ENCODE data around the gene STX7. TPM values are rescaled to one million over a fixed set of nuclear protein-coding genes. Genes with fewer than 3 reads are reported as not detected.

The STX7 gene
- total RNA-seq, 1 experiment from 2014 or later, result 27.8 TPM

DNA sequence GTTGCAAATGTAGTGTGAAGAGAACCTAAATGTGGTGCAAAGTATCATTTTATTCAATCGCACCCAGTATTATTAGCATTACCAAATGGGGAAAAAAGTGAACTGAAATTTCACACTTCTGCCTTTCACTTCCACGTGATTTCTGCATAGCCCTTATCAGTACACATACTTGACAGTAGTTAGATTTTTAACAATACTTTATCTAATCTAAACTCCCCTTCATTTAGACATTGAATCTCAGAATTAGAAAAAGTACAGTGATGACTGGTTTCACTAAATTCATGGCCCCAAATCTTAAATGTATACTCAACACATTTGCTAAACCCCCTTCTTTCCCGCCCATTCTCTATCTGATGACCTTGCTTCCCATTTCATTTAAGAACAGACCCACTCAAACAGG is 14.3 kb downstream of the STX7 start:
- ChIA-PET POLR2A (no interaction called here), CTCF (no interaction called here), RAD21 (ENCODE audit: low non-redundant PET in 1 of 2, low total read pairs in 2 of 2, uncharacterized antibody in 2 of 2, unreplicated experiment in 2 of 2) (no interaction called here)
- no peak overlapping the region for H3K27ac ChIP-seq (ENCODE audit: low read depth, low read length)
- TF ChIP-seq, protein P1, sequence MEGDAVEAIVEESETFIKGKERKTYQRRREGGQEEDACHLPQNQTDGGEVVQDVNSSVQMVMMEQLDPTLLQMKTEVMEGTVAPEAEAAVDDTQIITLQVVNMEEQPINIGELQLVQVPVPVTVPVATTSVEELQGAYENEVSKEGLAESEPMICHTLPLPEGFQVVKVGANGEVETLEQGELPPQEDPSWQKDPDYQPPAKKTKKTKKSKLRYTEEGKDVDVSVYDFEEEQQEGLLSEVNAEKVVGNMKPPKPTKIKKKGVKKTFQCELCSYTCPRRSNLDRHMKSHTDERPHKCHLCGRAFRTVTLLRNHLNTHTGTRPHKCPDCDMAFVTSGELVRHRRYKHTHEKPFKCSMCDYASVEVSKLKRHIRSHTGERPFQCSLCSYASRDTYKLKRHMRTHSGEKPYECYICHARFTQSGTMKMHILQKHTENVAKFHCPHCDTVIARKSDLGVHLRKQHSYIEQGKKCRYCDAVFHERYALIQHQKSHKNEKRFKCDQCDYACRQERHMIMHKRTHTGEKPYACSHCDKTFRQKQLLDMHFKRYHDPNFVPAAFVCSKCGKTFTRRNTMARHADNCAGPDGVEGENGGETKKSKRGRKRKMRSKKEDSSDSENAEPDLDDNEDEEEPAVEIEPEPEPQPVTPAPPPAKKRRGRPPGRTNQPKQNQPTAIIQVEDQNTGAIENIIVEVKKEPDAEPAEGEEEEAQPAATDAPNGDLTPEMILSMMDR (IDR thresholded peaks at IDR 0.05 in 2 of 3, conservative IDR thresholded peaks at IDR 0.05 in 1 of 3; ENCODE audit: borderline replicate concordance in 1 of 3, insufficient read depth in 1 of 3, low read depth in 2 of 3, low read length in 2 of 3), result no peak
- TF ChIP-seq, protein P2, sequence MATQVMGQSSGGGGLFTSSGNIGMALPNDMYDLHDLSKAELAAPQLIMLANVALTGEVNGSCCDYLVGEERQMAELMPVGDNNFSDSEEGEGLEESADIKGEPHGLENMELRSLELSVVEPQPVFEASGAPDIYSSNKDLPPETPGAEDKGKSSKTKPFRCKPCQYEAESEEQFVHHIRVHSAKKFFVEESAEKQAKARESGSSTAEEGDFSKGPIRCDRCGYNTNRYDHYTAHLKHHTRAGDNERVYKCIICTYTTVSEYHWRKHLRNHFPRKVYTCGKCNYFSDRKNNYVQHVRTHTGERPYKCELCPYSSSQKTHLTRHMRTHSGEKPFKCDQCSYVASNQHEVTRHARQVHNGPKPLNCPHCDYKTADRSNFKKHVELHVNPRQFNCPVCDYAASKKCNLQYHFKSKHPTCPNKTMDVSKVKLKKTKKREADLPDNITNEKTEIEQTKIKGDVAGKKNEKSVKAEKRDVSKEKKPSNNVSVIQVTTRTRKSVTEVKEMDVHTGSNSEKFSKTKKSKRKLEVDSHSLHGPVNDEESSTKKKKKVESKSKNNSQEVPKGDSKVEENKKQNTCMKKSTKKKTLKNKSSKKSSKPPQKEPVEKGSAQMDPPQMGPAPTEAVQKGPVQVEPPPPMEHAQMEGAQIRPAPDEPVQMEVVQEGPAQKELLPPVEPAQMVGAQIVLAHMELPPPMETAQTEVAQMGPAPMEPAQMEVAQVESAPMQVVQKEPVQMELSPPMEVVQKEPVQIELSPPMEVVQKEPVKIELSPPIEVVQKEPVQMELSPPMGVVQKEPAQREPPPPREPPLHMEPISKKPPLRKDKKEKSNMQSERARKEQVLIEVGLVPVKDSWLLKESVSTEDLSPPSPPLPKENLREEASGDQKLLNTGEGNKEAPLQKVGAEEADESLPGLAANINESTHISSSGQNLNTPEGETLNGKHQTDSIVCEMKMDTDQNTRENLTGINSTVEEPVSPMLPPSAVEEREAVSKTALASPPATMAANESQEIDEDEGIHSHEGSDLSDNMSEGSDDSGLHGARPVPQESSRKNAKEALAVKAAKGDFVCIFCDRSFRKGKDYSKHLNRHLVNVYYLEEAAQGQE (IDR thresholded peaks at IDR 0.05; ENCODE audit: low read depth), result no peak
- TF ChIP-seq FOSL1 (IDR thresholded peaks at IDR 0.05; ENCODE audit: low read depth), result no peak
- TF ChIP-seq, protein P3, sequence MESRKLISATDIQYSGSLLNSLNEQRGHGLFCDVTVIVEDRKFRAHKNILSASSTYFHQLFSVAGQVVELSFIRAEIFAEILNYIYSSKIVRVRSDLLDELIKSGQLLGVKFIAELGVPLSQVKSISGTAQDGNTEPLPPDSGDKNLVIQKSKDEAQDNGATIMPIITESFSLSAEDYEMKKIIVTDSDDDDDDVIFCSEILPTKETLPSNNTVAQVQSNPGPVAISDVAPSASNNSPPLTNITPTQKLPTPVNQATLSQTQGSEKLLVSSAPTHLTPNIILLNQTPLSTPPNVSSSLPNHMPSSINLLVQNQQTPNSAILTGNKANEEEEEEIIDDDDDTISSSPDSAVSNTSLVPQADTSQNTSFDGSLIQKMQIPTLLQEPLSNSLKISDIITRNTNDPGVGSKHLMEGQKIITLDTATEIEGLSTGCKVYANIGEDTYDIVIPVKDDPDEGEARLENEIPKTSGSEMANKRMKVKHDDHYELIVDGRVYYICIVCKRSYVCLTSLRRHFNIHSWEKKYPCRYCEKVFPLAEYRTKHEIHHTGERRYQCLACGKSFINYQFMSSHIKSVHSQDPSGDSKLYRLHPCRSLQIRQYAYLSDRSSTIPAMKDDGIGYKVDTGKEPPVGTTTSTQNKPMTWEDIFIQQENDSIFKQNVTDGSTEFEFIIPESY (IDR thresholded peaks at IDR 0.05; ENCODE audit: extremely low read depth, insufficient replicate concordance, low read length), result no peak
- no peak for TF ChIP-seq POLR2AphosphoS5 (IDR thresholded peaks at IDR 0.05; ENCODE audit: low read depth, low read length)
- TF ChIP-seq SRF (IDR thresholded peaks at IDR 0.05; ENCODE audit: low read depth), result no peak
- no peak for TF ChIP-seq CEBPB (IDR thresholded peaks at IDR 0.05; ENCODE audit: low read depth)
- no peak for TF ChIP-seq ZFX (IDR thresholded peaks at IDR 0.05)
- no peak for TF ChIP-seq RAD21 (IDR thresholded peaks at IDR 0.05; ENCODE audit: low read depth)
- no peak for TF ChIP-seq CBX3 (IDR thresholded peaks at IDR 0.05; ENCODE audit: low read depth)
- TF ChIP-seq, protein P4, sequence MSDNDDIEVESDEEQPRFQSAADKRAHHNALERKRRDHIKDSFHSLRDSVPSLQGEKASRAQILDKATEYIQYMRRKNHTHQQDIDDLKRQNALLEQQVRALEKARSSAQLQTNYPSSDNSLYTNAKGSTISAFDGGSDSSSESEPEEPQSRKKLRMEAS (IDR thresholded peaks at IDR 0.05), result no peak
- no peak for TF ChIP-seq POLR2A (IDR thresholded peaks at IDR 0.05; ENCODE audit: borderline replicate concordance, extremely low read depth, insufficient read depth, insufficient read length)
- no peak for TF ChIP-seq EZH2phosphoT487 (IDR thresholded peaks at IDR 0.05; ENCODE audit: borderline replicate concordance)
- TF ChIP-seq EZH2 (IDR thresholded peaks at IDR 0.05), result no peak
- no peak for TF ChIP-seq SP1 (IDR thresholded peaks at IDR 0.05; ENCODE audit: low read depth)
- TF ChIP-seq ZNF274 (IDR thresholded peaks at IDR 0.05; ENCODE audit: low read depth, low read length), result no peak
- no peak for TF ChIP-seq SIN3A (IDR thresholded peaks at IDR 0.05; ENCODE audit: low read depth)
- no peak for TF ChIP-seq EGR1 (IDR thresholded peaks at IDR 0.05; ENCODE audit: low read depth)
- no peaks in the 10 kb centered on the region for H3K36me3 ChIP-seq (ENCODE audit: control insufficient read depth in 1 of 2, insufficient read depth in 2 of 2, low read length in 2 of 2)
- ATAC-seq (no peak), DNase-seq (ENCODE audit: low read depth, low spot score) (no peak)
- no peaks in the 10 kb centered on the region for H3K27me3 ChIP-seq (ENCODE audit: insufficient read depth, low read length)
- no peaks in the 10 kb centered on the region for H4K20me1 ChIP-seq (ENCODE audit: insufficient read depth)
- H3K79me2 ChIP-seq (ENCODE audit: insufficient read depth, low read length), result peaks cover 13% of the 10 kb centered on the region; the same call in 1 of the 2 replicates
- no peak overlapping the region for H2AFZ ChIP-seq (ENCODE audit: low read depth, low read length, poor library complexity, severe bottlenecking)
- no peaks in the 10 kb centered on the region for H3K9me2 ChIP-seq (ENCODE audit: insufficient read depth)
- H3K9me3 ChIP-seq (ENCODE audit: control insufficient read depth in 1 of 2, insufficient read depth in 1 of 2, low read depth in 1 of 2, low read length in 2 of 2), result no peaks in the 10 kb centered on the region
- H3K9ac ChIP-seq (ENCODE audit: low read length), result no peak overlapping the region
- intact Hi-C loops (cut with micrococcal nuclease), result no loop called here
- BruUV-seq (replicated peaks), result no TSS peak
- no peak overlapping the region for H3K4me3 ChIP-seq (replicated peaks in 1 of 2; ENCODE audit: low read depth in 1 of 2, low read length in 2 of 2)
- no peaks in the 10 kb centered on the region for H3K4me1 ChIP-seq (ENCODE audit: control insufficient read depth in 1 of 2, insufficient read depth in 2 of 2, low read length in 2 of 2)
- no peak overlapping the region for H3K4me2 ChIP-seq (ENCODE audit: low read length)
